ENCODE data around the gene CDX2.

Gene CDX2

GRCh38 chr13:27921421-27921960 lies 47.6 kb downstream of the CDX2 start:
- TF ChIP-seq CTCF (IDR thresholded peaks at IDR 0.05; ENCODE audit: low read depth, low read length): no peak
- H3K4me3 ChIP-seq (ENCODE audit: low read depth, low read length): peak overlapping the region; percentile 18; the same call in 1 of the 2 replicates

DNA sequence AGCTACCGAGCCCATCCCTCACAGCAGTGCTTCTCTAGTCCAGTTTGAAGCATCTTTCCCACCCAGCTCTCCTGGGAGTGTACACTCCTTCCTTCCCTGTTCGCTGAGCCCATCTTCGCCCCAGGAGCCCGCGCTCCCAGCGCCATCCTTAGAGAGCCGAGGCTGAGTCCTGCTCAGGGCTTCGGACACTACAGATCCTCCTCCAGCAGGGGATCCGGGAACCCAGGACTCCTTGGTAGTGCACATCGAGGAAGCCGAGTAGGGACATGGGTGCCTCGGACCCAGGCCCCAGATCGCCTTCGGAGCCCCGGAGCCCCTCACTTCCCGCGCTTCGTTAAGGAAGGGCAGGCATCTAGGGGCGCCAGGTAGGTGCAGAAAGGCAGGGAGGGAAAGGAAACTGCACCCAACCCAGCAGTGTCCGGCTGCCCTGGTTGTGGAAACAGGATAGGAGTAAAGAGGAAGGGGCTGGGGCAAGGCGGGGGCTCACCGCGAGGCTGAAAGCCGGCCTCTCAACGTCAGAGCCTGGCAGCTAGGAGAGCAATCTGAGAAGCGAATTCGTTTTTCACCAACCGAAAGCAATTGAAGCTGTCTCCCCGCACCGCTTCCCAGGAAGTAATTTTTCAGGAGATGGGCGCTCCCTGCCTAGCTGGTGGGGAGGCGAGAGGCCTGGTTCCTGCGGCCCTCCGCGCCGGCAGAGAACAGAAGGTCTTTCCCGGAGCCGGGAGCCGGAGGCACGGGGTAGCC lies 48.3 kb downstream of the CDX2 start:
- H3K4me3 ChIP-seq (ENCODE audit: low read depth, low read length): peak overlapping the region; percentile 18; the same call in 1 of the 2 replicates
- TF ChIP-seq CTCF (IDR thresholded peaks at IDR 0.05; ENCODE audit: low read depth, low read length): no peak

DNA sequence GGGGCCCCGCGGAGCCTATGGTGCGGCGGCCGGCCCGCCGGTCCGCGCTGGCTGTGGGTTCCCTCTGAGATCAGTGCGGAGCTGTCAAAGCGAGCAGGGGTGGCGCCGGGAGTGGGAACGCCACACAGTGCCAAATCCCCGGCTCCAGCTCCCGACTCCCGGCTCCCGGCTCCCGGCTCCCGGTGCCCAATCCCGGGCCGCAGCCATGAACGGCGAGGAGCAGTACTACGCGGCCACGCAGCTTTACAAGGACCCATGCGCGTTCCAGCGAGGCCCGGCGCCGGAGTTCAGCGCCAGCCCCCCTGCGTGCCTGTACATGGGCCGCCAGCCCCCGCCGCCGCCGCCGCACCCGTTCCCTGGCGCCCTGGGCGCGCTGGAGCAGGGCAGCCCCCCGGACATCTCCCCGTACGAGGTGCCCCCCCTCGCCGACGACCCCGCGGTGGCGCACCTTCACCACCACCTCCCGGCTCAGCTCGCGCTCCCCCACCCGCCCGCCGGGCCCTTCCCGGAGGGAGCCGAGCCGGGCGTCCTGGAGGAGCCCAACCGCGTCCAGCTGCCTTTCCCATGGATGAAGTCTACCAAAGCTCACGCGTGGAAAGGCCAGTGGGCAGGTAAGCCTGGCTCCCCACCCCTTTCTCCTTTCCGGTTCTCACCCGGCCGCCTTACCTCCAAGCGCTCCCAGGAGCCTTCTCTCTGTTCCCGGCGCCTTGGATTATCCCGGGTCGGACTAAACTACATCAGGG lies 49.0 kb downstream of the CDX2 start, which contains the start of gene PDX1:
TSS of gene PDX1 (plus strand) at position 67 of the 743 bp plus-strand sequence. CDS start at position 206, 139 bp downstream.
- no peak for TF ChIP-seq CTCF (IDR thresholded peaks at IDR 0.05; ENCODE audit: low read depth, low read length)
- no peak within 1 kb of the TSS for H3K4me3 ChIP-seq (ENCODE audit: low read depth, low read length)

DNA sequence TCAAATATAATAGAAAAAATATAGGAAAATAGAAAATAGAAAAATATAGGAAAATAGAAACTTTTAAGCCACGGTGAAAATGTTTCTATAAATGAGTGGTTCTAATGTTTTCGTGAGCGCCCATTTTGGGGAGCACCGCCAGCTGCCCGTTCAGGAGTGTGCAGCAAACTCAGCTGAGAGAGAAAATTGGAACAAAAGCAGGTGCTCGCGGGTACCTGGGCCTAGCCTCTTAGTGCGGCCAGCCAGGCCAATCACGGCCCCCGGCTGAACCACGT lies 49.5 kb downstream of the CDX2 start:
- no peak overlapping the region for H3K4me3 ChIP-seq (ENCODE audit: low read depth, low read length)
- TF ChIP-seq CTCF (IDR thresholded peaks at IDR 0.05; ENCODE audit: low read depth, low read length): no peak

GRCh38 chr13:27918918-27919658 lies 50.0 kb downstream of the CDX2 start:
- TF ChIP-seq CTCF (IDR thresholded peaks at IDR 0.05; ENCODE audit: low read depth, low read length): no peak
- H3K4me3 ChIP-seq (ENCODE audit: low read depth, low read length): no peak overlapping the region

GRCh38 chr13:27918041-27918917 lies 50.8 kb downstream of the CDX2 start:
- no peak for TF ChIP-seq CTCF (IDR thresholded peaks at IDR 0.05; ENCODE audit: low read depth, low read length)
- no peak overlapping the region for H3K4me3 ChIP-seq (ENCODE audit: low read depth, low read length)

All from WI38 (cell line).